HL-60 (cell line): ENCODE data around the gene SLC22A3.

Experiments
- CTCF ChIP-seq: IDR thresholded peaks from one replicate; pipeline ENCODE4 v1.5.1; 2011; ENCODE audit warnings: low read length, control low read depth, inconsistent platforms; ENCODE audit not compliant: insufficient read depth
- GABPA ChIP-seq: IDR thresholded peaks from 2 replicates; pipeline ENCODE4 v1.6.1; 2012; ENCODE audit warnings: low read depth
- POLR2AphosphoS5 ChIP-seq: IDR thresholded peaks from 2 replicates; pipeline ENCODE4 v1.6.1; 2012; ENCODE audit warnings: low read depth
- REST ChIP-seq: IDR thresholded peaks from 2 replicates; pipeline ENCODE4 v1.6.1; 2012; ENCODE audit warnings: low read depth; ENCODE audit not compliant: insufficient replicate concordance
- SPI1 ChIP-seq: IDR thresholded peaks from 2 replicates; pipeline ENCODE4 v1.6.1; 2012; ENCODE audit warnings: low read depth, mild to moderate bottlenecking, borderline replicate concordance

GRCh38 chr6:160454303-160454702, 106.1 kb downstream of the SLC22A3 start:
- TF ChIP-seq CTCF, result no peak
- no peak for TF ChIP-seq GABPA
- TF ChIP-seq REST, result no peak
- no peak for TF ChIP-seq POLR2AphosphoS5
- TF ChIP-seq SPI1, result no peak
